DOHH2 (cell line): ENCODE measurements around the gene DNAL4.

Source experiments
- H3F3A ChIP-seq: fragments of 200-600 bp; sonication (generic), shearing (Covaris generic); 2 replicates; pipeline ENCODE4 v1.6.0; 2016; ENCODE audit warnings: antibody characterized with exemption, mild to moderate bottlenecking; ENCODE audit not compliant: control insufficient read depth, insufficient read depth
- H3K27ac ChIP-seq: fragments of 200-600 bp; sonication (generic); 2 replicates; pipeline ENCODE4 v1.5.1; 2014; ENCODE audit warnings: low read depth, mild to moderate bottlenecking, low read length, moderate library complexity
- H3K27me3 ChIP-seq: fragments of 200-600 bp; sonication (generic); 2 replicates; pipeline ENCODE4 v1.6.1; 2014; ENCODE audit warnings: mild to moderate bottlenecking, low read length, mixed read lengths; ENCODE audit not compliant: control insufficient read depth
- H3K36me3 ChIP-seq: fragments of 200-600 bp; sonication (generic); 2 replicates; pipeline ENCODE4 v1.6.1; 2014; ENCODE audit warnings: mild to moderate bottlenecking, low read length, moderate library complexity, mixed read lengths; ENCODE audit not compliant: control insufficient read depth
- H3K4me1 ChIP-seq: fragments of 200-600 bp; sonication (generic); 2 replicates; pipeline ENCODE4 v1.6.1; 2014; ENCODE audit warnings: mild to moderate bottlenecking, low read length, mixed read lengths; ENCODE audit not compliant: control insufficient read depth
- H3K4me2 ChIP-seq: fragments of 200-600 bp; sonication (generic); 2 replicates; pipeline ENCODE4 v1.6.0; 2014; ENCODE audit warnings: mild to moderate bottlenecking, low read length, moderate library complexity
- H3K4me3 ChIP-seq: fragments of 200-600 bp; sonication (generic); 2 replicates; pipeline ENCODE4 v1.5.1; 2014; ENCODE audit warnings: mild to moderate bottlenecking, low read length, mixed read lengths
- H3K79me2 ChIP-seq: fragments of 200-600 bp; sonication (generic); 2 replicates; pipeline ENCODE4 v1.6.1; 2014; ENCODE audit warnings: mild to moderate bottlenecking, low read length, mixed read lengths; ENCODE audit not compliant: control insufficient read depth
- H3K9me2 ChIP-seq: fragments of 200-600 bp; sonication (generic); replicated peaks from 2 replicates; pipeline ENCODE4 v1.6.1; 2014; ENCODE audit warnings: mild to moderate bottlenecking, low read length, mixed read lengths; ENCODE audit not compliant: control insufficient read depth
- H3K9me3 ChIP-seq: fragments of 200-600 bp; sonication (generic); 2 replicates; pipeline ENCODE4 v1.6.1; 2014; ENCODE audit warnings: antibody characterized with exemption, low read length, mixed read lengths; ENCODE audit not compliant: control insufficient read depth, insufficient read depth
- H4K20me1 ChIP-seq: fragments of 200-600 bp; sonication (generic); 2 replicates; pipeline ENCODE4 v1.6.0; 2014; ENCODE audit warnings: low read depth, mild to moderate bottlenecking, antibody characterized with exemption, low read length, moderate library complexity; ENCODE audit not compliant: control insufficient read depth, insufficient read depth
- EZH2phosphoT487 ChIP-seq: fragments of 200-600 bp; sonication (generic); IDR thresholded peaks from 2 replicates; pipeline ENCODE4 v1.6.1; 2017; ENCODE audit warnings: borderline replicate concordance, mild to moderate bottlenecking, antibody characterized with exemption, low read length, moderate library complexity, mixed read lengths
- TF ChIP-seq, protein P1 (sequence below): fragments of 200-600 bp; sonication (generic); IDR thresholded peaks from one replicate; pipeline ENCODE4 v1.5.1; 2014; ENCODE audit warnings: antibody characterized with exemption, mild to moderate bottlenecking, low read depth, low read length; ENCODE audit not compliant: poor library complexity, severe bottlenecking

DNAL4 gene

DNA sequence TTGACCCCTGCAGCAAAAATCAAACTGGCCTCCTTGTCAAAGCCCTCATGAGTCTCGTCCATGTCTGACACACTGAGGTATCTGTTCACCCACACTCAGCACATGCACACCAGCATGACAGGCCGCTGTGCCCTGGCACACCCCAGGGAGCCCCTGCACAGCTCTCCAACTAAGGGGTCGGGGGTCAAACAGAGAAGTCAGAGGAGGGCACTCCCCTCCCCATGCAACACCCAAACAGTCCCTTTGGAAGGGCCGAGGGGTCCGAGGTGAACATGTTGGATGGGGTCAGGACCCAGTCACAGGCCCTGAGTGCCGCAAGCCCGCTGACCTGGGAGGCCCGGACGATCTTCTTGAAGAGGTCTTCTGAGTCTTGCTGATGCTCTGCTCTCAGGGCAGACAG, 52.8 kb downstream of the DNAL4 start:
- H3K4me3 ChIP-seq = no peak overlapping the region
- no peaks in the 10 kb centered on the region for H3K27me3 ChIP-seq
- no peaks in the 10 kb centered on the region for H3F3A ChIP-seq
- TF ChIP-seq, protein P1, sequence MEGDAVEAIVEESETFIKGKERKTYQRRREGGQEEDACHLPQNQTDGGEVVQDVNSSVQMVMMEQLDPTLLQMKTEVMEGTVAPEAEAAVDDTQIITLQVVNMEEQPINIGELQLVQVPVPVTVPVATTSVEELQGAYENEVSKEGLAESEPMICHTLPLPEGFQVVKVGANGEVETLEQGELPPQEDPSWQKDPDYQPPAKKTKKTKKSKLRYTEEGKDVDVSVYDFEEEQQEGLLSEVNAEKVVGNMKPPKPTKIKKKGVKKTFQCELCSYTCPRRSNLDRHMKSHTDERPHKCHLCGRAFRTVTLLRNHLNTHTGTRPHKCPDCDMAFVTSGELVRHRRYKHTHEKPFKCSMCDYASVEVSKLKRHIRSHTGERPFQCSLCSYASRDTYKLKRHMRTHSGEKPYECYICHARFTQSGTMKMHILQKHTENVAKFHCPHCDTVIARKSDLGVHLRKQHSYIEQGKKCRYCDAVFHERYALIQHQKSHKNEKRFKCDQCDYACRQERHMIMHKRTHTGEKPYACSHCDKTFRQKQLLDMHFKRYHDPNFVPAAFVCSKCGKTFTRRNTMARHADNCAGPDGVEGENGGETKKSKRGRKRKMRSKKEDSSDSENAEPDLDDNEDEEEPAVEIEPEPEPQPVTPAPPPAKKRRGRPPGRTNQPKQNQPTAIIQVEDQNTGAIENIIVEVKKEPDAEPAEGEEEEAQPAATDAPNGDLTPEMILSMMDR = no peak
- TF ChIP-seq EZH2phosphoT487 = no peak
- peaks cover 95% of the 10 kb centered on the region for H3K36me3 ChIP-seq
- no peaks in the 10 kb centered on the region for H3K9me2 ChIP-seq
- no peak overlapping the region for H3K27ac ChIP-seq
- no peaks in the 10 kb centered on the region for H3K9me3 ChIP-seq
- H4K20me1 ChIP-seq = no peaks in the 10 kb centered on the region
- no peak overlapping the region for H3K4me2 ChIP-seq
- no peaks in the 10 kb centered on the region for H3K4me1 ChIP-seq
- H3K79me2 ChIP-seq = no peaks in the 10 kb centered on the region

DNA sequence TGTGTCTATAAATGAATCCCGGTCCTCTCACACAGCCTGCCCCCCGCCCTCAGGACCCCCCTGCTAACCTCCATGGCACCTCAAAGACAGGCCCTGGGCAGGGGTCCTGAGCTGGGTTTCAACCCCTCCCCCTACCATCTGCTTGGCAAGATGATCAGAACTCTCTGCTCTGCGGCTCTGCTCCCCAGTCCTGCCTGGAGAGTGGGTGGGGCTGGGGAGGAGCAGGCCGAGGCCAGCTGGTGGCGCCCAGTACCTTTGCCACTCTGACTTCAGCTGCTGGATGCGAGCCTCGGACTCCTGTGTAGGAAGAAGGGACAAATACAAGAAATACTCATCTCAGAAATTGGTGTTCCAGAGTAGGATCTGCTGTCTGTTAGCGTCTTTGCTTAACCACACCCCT, 53.2 kb downstream of the DNAL4 start:
- Histone ChIP-seq H3K4me2 (no peak overlapping the region), H3K27ac (no peak overlapping the region), H3K36me3 (peaks cover 95% of the 10 kb centered on the region), H3K9me3 (no peaks in the 10 kb centered on the region), H3K4me3 (no peak overlapping the region), H3K27me3 (no peaks in the 10 kb centered on the region), H3K79me2 (no peaks in the 10 kb centered on the region), H3F3A (no peaks in the 10 kb centered on the region), H4K20me1 (no peaks in the 10 kb centered on the region), H3K4me1 (no peaks in the 10 kb centered on the region), H3K9me2 (no peaks in the 10 kb centered on the region)
- TF ChIP-seq EZH2phosphoT487 = no peak
- TF ChIP-seq, protein P1 = no peak

DNA sequence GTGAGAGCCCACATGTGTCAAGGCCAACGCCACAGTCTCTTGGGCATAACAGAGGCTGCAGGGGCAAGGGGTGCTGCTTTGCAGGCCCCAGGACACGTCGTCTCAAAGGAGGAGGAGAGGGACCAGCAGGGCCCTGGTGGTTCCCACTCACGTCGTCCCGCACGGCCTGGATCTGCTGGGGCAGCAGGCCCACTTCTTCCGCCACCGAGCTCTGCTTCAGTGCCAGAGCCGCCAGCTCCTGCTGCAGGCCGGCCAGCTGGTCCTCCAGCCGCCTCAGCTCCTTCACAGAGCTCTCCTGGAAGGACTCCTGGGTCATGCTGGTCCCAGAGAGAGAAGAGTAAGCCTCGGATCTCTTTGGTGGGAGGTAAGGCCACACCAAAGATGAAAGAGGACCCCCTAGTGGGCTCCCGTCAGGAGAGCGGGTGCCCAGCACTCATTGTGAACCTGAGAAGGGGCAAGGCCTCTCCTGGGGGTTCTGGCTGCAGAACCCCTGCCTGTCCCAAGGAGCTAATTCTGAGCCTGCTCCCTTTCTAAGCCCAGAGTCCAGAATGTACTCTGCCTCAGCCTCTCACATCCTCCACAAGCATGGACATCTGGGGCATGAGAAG, 53.7 kb downstream of the DNAL4 start:
- H3K4me1 ChIP-seq = no peaks in the 10 kb centered on the region
- no peaks in the 10 kb centered on the region for H3K27me3 ChIP-seq
- peaks cover 95% of the 10 kb centered on the region for H3K36me3 ChIP-seq
- H3K9me2 ChIP-seq = no peaks in the 10 kb centered on the region
- TF ChIP-seq, protein P1 = no peak
- no peak for TF ChIP-seq EZH2phosphoT487
- H3K4me3 ChIP-seq = no peak overlapping the region
- H3K9me3 ChIP-seq = no peaks in the 10 kb centered on the region
- no peaks in the 10 kb centered on the region for H3F3A ChIP-seq
- no peaks in the 10 kb centered on the region for H4K20me1 ChIP-seq
- no peaks in the 10 kb centered on the region for H3K79me2 ChIP-seq
- H3K4me2 ChIP-seq = no peak overlapping the region
- H3K27ac ChIP-seq = no peak overlapping the region
